H7 (cell line): Measurements from ENCODE around the gene SRSF5. TPM values are rescaled to one million over a fixed set of nuclear protein-coding genes. Genes with fewer than 3 reads are reported as not detected.
"Not testable (repeated sequence)": the region's sequence is repeated elsewhere in the genome, so short reads cannot be mapped to it uniquely, and the experiment has no call there.

Source experiments
- DNase-seq: peaks from one replicate; pipeline ENCODE4 v3.0.0; 2012
- H3K27me3 ChIP-seq: 2 replicates; pipeline ENCODE4 v1.6.0; 2011; ENCODE audit warnings: mild to moderate bottlenecking, low read length; ENCODE audit not compliant: control insufficient read depth, insufficient read depth
- H3K36me3 ChIP-seq: replicated peaks from 2 replicates; pipeline ENCODE4 v1.5.1; 2011; ENCODE audit warnings: low read length; ENCODE audit not compliant: control insufficient read depth, insufficient read depth
- H3K4me3 ChIP-seq: 2 replicates; pipeline ENCODE4 v1.5.1; 2011; ENCODE audit warnings: low read depth, mild to moderate bottlenecking, control low read depth, low read length, moderate library complexity; ENCODE audit not compliant: insufficient read depth
- total RNA-seq: library from RNA; depleted of rRNA; stranded (reverse); fragments of >200 nt; shearing (Covaris generic); gene quantifications from 2 replicates; pipeline ENCODE4 v1.2.3, GENCODE V29; 2014; rRNA removed

SRSF5 gene
- 90.9 and 99.7 TPM in 2 replicates for total RNA-seq

GRCh38 chr14:69766984-69767368 is at the start of gene SRSF5:
Gene SRSF5 (plus strand): TSS chr14:69767142. CDS start chr14:69768157, 1,015 bp downstream.
- no peaks in the 10 kb centered on the region for H3K27me3 ChIP-seq
- H3K36me3 ChIP-seq = peaks cover 34% of the 10 kb centered on the region
- peak within 1 kb of the TSS; percentile 88 for H3K4me3 ChIP-seq
- DNase-seq = peak; percentile 95

DNA sequence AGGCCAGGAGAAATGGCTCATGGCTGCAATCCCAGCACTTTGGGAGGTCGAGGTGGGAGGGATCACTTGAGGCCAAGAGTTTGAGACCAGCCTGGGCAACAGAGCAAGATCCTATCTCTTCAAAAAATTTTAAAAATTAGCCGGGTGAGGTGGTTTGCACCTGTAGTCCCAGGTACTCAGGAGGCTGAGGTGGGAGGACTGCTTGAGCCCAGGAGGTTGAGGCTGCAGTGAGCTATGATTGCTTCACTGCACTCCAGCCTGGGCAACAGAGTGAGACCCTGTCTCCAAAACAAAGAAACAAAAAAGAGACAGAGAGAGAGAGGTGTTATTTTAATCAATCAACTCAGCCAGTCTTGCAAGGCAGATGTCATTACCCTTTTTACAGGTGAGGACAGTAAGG is 48.3 kb upstream of the SRSF5 start:
- H3K36me3 ChIP-seq, H3K27me3 ChIP-seq, H3K4me3 ChIP-seq, DNase-seq: not testable (repeated sequence)

- Histone ChIP-seq H3K36me3 (no peaks in the 10 kb centered on the region), H3K4me3 (no peak overlapping the region), H3K27me3 (no peaks in the 10 kb centered on the region)
- DNase-seq = no peak
Measured at GRCh38 chr14:69719501-69719951, 47.4 kb upstream of the SRSF5 start.

- DNase-seq = no peak
- Histone ChIP-seq H3K4me3 (no peak overlapping the region), H3K36me3 (no peaks in the 10 kb centered on the region), H3K27me3 (peaks cover 2% of the 10 kb centered on the region; the same call in 1 of the 2 replicates)
Measured at GRCh38 chr14:69720912-69721311, 46.0 kb upstream of the SRSF5 start.

- Histone ChIP-seq H3K36me3 (no peaks in the 10 kb centered on the region), H3K27me3 (peaks cover 8% of the 10 kb centered on the region), H3K4me3 (peak overlapping the region; percentile 37; the same call in 1 of the 2 replicates)
- DNase-seq = peak; percentile 95
Measured at GRCh38 chr14:69726761-69727511, 40.0 kb upstream of the SRSF5 start.

GRCh38 chr14:69727860-69728259 is 39.1 kb upstream of the SRSF5 start:
- H3K27me3 ChIP-seq = peaks cover 8% of the 10 kb centered on the region
- no peaks in the 10 kb centered on the region for H3K36me3 ChIP-seq
- H3K4me3 ChIP-seq = no peak overlapping the region
- DNase-seq = no peak

- not testable (repeated sequence) for H3K27me3 ChIP-seq, H3K36me3 ChIP-seq, DNase-seq, H3K4me3 ChIP-seq
Measured at GRCh38 chr14:69731919-69732598, 34.9 kb upstream of the SRSF5 start.

- not testable (repeated sequence) for H3K36me3 ChIP-seq, H3K4me3 ChIP-seq, DNase-seq, H3K27me3 ChIP-seq
Measured at GRCh38 chr14:69736405-69736804, 30.5 kb upstream of the SRSF5 start.

- Histone ChIP-seq H3K27me3 (no peaks in the 10 kb centered on the region), H3K36me3 (no peaks in the 10 kb centered on the region), H3K4me3 (no peak overlapping the region)
- no peak for DNase-seq
Measured at GRCh38 chr14:69741055-69741454, 25.9 kb upstream of the SRSF5 start.

GRCh38 chr14:69749956-69750355 is 17.0 kb upstream of the SRSF5 start:
- H3K36me3 ChIP-seq = no peaks in the 10 kb centered on the region
- H3K4me3 ChIP-seq = no peak overlapping the region
- DNase-seq = no peak
- H3K27me3 ChIP-seq = no peaks in the 10 kb centered on the region

DNA sequence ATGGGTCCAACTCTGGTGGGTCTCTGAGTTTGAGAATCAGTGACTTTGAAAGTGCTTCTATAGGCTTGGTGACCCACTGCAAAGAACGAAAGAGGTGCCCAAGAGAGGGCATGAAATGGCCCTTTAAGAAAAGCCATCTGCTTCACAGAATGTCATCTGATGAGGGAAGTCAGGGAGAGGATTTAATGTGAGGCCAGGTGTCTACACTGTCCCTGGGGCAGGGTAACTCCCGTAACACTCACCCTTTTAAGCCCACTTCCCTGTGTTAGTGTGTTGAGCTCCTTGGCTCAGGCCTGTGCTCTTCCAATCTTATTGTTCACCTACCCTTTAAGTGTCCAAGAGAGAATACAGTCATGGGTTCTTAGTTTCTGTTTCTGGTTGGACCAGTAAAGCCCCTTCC is 16.4 kb upstream of the SRSF5 start:
- DNase-seq = no peak

GRCh38 chr14:69752773-69753172 is 14.2 kb upstream of the SRSF5 start:
- Histone ChIP-seq H3K4me3 (no peak overlapping the region), H3K27me3 (no peaks in the 10 kb centered on the region), H3K36me3 (no peaks in the 10 kb centered on the region)
- no peak for DNase-seq

More for the DNA sequence above, 16.4 kb upstream of the SRSF5 start:
- H3K4me3 ChIP-seq = no peak overlapping the region
- no peaks in the 10 kb centered on the region for H3K36me3 ChIP-seq
- no peaks in the 10 kb centered on the region for H3K27me3 ChIP-seq

DNA sequence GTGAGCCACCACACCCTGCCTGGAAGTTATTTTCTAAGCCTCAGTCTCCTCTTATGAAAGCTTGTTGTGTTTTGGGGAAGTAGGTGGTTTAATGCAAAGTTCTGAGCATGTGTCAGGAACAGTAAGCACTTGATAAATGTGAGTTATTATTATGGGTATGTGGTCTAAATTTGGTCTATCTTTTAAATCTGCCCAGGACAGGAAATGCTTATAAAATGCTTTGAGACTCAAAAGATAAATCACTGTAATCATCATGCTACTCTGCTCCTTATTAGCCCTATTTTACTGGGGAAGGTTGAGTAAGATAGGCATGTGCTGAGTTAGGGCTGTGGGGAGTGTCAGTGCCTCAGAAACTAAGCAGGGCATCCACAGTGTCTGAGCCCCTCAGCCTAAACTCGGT is 13.1 kb upstream of the SRSF5 start:
- H3K36me3 ChIP-seq = no peaks in the 10 kb centered on the region
- H3K4me3 ChIP-seq = no peak overlapping the region
- DNase-seq = no peak
- H3K27me3 ChIP-seq = no peaks in the 10 kb centered on the region

DNA sequence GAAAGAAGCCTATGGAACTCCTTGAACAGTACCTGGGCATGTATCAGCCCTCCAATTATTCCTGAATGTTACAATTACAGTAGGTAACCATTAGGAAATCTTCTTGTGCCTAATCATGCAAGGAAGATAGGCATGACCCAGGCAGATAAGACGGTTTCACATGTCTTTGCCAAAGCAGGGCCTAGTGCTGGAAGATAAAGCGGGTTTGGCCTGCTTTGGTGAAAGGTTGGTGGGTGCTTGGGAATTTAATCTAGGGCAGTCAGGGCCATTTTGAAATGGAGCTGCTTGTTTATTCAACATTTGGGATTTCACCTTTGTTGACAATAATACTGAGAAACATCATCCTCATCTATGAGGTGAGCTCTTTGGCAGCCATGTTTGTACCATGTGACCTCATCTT is 12.5 kb upstream of the SRSF5 start:
- no peak overlapping the region for H3K4me3 ChIP-seq
- H3K36me3 ChIP-seq = no peaks in the 10 kb centered on the region
- no peak for DNase-seq
- H3K27me3 ChIP-seq = no peaks in the 10 kb centered on the region

DNA sequence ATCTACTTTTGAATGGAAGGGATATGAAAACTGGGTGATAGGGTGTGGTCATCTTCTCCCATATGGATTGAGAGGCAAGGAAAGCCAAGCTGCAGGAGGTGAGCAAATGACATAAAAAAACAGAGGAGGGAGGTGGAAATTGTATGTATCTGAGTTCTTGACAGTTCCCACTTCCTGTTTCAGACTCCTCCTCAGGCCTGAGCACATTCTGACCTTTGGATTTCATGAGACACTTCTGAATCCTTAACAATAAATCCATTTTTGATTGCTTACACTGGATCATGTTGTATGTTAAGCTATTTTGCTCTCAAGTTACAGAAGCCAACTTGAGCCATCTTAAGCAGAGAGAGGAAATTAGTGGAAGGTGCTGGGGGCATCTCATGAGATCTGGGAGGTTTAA is 11.6 kb upstream of the SRSF5 start:
- no peaks in the 10 kb centered on the region for H3K27me3 ChIP-seq
- no peak overlapping the region for H3K4me3 ChIP-seq
- DNase-seq = no peak
- no peaks in the 10 kb centered on the region for H3K36me3 ChIP-seq
